HepG2 (cell line): ENCODE measurements around the gene RANBP3. TPM values are rescaled to one million over a fixed set of nuclear protein-coding genes. Genes with fewer than 3 reads are reported as not detected.

ENCODE experiments used
- BORCS8-MEF2B ChIP-seq: sonication (generic); formaldehyde crosslinking; IDR thresholded peaks from 2 replicates; pipeline ENCODE4 v1.8.0; 2022; ENCODE audit warnings: mild to moderate bottlenecking, missing genetic modification reagents
- CBX2 ChIP-seq, 2 experiments: fragments of 200-600 bp in 1 of 2; sonication (generic); formaldehyde crosslinking in 1 of 2; IDR thresholded peaks; 2 replicates each; pipeline versions ENCODE4 v1.7.0 to v1.8.1; 2018 to 2022; ENCODE audit warnings: low read depth in 2 of 2, low read length in 1 of 2, mild to moderate bottlenecking in 1 of 2, missing genetic modification reagents in 1 of 2
- ESRRA ChIP-seq: sonication (generic); formaldehyde crosslinking; IDR thresholded peaks from 2 replicates; pipeline ENCODE4 v1.5.1; 2020; ENCODE audit warnings: mild to moderate bottlenecking, low read depth, missing genetic modification reagents
- FOXC1 ChIP-seq: sonication (generic); formaldehyde crosslinking; IDR thresholded peaks from 2 replicates; pipeline ENCODE4 v1.8.0; 2022; ENCODE audit warnings: mild to moderate bottlenecking, missing genetic modification reagents, borderline replicate concordance
- GABPB1 ChIP-seq: IDR thresholded peaks from 2 replicates; pipeline ENCODE4 v1.6.1; 2016; ENCODE audit warnings: mild to moderate bottlenecking, missing genetic modification reagents, moderate library complexity, missing compliant biosample characterization
- GPN1 ChIP-seq: sonication (generic); formaldehyde crosslinking; IDR thresholded peaks from 2 replicates; pipeline ENCODE4 v1.5.1; 2020; ENCODE audit warnings: missing genetic modification reagents, borderline replicate concordance
- HIVEP1 ChIP-seq: sonication (generic); formaldehyde crosslinking; IDR thresholded peaks from 2 replicates; pipeline ENCODE4 v1.4.0; 2020; ENCODE audit warnings: mild to moderate bottlenecking, missing genetic modification reagents
- HNRNPL ChIP-seq: fragments of 200-400 bp; formaldehyde crosslinking; IDR thresholded peaks from 2 replicates; pipeline ENCODE4 v1.6.1; 2017; ENCODE audit warnings: mild to moderate bottlenecking, low read depth, low read length
- ISL2 ChIP-seq: sonication (generic); formaldehyde crosslinking; IDR thresholded peaks from 2 replicates; pipeline ENCODE4 v1.5.0; 2020; ENCODE audit warnings: missing genetic modification reagents
- KDM5A ChIP-seq: fragments of 200-600 bp; sonication (generic); IDR thresholded peaks from 2 replicates; pipeline ENCODE4 v1.7.0; 2018; ENCODE audit warnings: antibody characterized with exemption, mild to moderate bottlenecking, low read length, borderline replicate concordance
- RELA ChIP-seq: sonication (generic); formaldehyde crosslinking; IDR thresholded peaks from 2 replicates; pipeline ENCODE4 v1.4.0; 2020; ENCODE audit warnings: missing genetic modification reagents
- TCF12 ChIP-seq, 2 experiments: fragments of 450-650 bp in 1 of 2; sonication (generic) in 1 of 2; formaldehyde crosslinking in 1 of 2; IDR thresholded peaks; 2 replicates each; pipeline versions ENCODE4 v1.6.1 to v1.8.0; 2017 to 2022; ENCODE audit warnings: antibody characterized with exemption in 1 of 2, mild to moderate bottlenecking in 1 of 2, missing genetic modification reagents in 1 of 2, moderate library complexity in 1 of 2
- TOE1 ChIP-seq: sonication (generic); formaldehyde crosslinking; IDR thresholded peaks from 2 replicates; pipeline ENCODE4 v1.4.0; 2020; ENCODE audit warnings: mild to moderate bottlenecking, missing genetic modification reagents
- ZNF431 ChIP-seq: sonication (generic); formaldehyde crosslinking; IDR thresholded peaks from 2 replicates; pipeline ENCODE4 v1.9.0; 2022; ENCODE audit warnings: missing genetic modification reagents, low read depth, mild to moderate bottlenecking, borderline replicate concordance
- ZNF547 ChIP-seq: sonication (generic); formaldehyde crosslinking; IDR thresholded peaks from 2 replicates; pipeline ENCODE4 v1.5.1; 2020; ENCODE audit warnings: mild to moderate bottlenecking, missing genetic modification reagents
- ZNF672 ChIP-seq: sonication (generic); formaldehyde crosslinking; IDR thresholded peaks from 2 replicates; pipeline ENCODE4 v1.8.1; 2022; ENCODE audit warnings: missing genetic modification reagents
- polyA plus RNA-seq, 8 experiments: library from polyadenylated mRNA; depleted of rRNA in 3 of 8; stranded (reverse) in 7 of 8; unstranded in 1 of 8; fragments of >200 nt; fragmentation: Illumina TruSeq in 4 of 8; extraction: Trizol in 4 of 8; gene quantifications; 2 replicates each; pipeline versions ENCODE4 v1.2.1 to v1.2.3, GENCODE V29; 2011 to 2016; ENCODE audit warnings: low read depth in 4 of 8, missing spikeins in 1 of 8, mixed read lengths in 1 of 8; ENCODE audit not compliant: insufficient read depth in 1 of 8
- total RNA-seq, 5 experiments: library from RNA; depleted of rRNA; stranded (reverse); fragments of >200 nt; fragmentation: Illumina TruSeq; extraction: Trizol; gene quantifications; 2 replicates each; pipeline ENCODE4 v1.2.3, GENCODE V29; 2016; ENCODE audit warnings: low read depth in 1 of 5
- TF ChIP-seq, protein P1 (sequence below): sonication (generic); IDR thresholded peaks from 2 replicates; pipeline ENCODE4 v1.6.1; 2016; ENCODE audit warnings: low read depth, borderline replicate concordance
- TF ChIP-seq, protein P2 (sequence below): sonication (generic); formaldehyde crosslinking; IDR thresholded peaks from 2 replicates; pipeline ENCODE4 v1.4.0; 2020; ENCODE audit warnings: missing genetic modification reagents, mild to moderate bottlenecking, borderline replicate concordance
- TF ChIP-seq, protein P3 (sequence below): sonication (generic); formaldehyde crosslinking; IDR thresholded peaks from 2 replicates; pipeline ENCODE4 v1.8.1; 2023; ENCODE audit warnings: mild to moderate bottlenecking, missing genetic modification reagents
- TF ChIP-seq, protein P4 (sequence below): sonication (generic); formaldehyde crosslinking; IDR thresholded peaks from 2 replicates; pipeline ENCODE4 v1.8.0; 2022; ENCODE audit warnings: mild to moderate bottlenecking, missing genetic modification reagents, borderline replicate concordance
- TF ChIP-seq, protein P5 (sequence below): sonication (generic); formaldehyde crosslinking; IDR thresholded peaks from 2 replicates; pipeline ENCODE4 v1.5.0; 2020; ENCODE audit warnings: mild to moderate bottlenecking, low read depth, missing genetic modification reagents, borderline replicate concordance

Gene RANBP3
- total and polyA plus RNA-seq, 2 of the 13 experiments (the other 11 are each of a cell fraction or from before 2014, with no cell fraction given) = 39.5 to 149 TPM

DNA sequence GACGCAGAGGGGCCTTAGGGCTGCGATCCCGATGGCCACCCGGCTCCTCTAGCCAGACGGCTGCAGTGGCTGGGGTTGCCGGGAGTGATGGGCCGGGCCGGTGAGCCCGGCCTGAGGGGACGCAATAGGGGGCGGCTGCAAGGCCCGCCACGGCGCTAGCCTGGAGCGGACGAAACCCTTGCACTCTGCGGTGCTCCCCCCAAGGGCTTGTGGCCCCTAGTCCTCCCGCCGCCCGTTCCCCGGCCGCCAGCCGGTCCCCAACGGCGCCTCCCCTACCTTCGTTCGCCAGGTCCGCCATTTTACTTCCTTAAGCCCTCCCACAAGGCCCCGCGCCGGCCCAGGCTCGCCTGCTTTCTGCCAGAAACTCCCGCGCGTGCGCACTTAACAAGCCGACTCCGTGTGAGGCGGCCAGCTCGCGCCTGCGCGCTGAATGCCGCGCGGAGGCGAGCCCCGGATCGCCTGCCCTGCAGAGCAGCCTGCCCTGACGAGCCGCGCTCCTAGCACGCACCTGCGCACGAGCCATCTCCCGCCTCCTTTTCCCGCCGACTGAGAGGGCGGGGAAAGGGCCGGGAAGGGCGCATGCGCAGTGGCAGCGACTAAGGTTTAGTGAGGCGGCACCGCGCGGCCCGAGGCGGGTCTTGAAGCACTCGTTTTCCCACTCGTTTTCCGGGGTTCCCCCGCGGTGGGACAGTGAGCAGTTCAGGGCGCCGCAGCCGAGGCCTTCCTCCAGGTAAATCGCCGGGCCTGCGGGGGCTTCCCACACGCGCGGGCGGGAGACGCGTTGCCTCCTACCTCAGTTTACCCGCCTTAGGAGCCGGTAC is at the start of gene RANBP3 (continued):
- TF ChIP-seq, protein P1, sequence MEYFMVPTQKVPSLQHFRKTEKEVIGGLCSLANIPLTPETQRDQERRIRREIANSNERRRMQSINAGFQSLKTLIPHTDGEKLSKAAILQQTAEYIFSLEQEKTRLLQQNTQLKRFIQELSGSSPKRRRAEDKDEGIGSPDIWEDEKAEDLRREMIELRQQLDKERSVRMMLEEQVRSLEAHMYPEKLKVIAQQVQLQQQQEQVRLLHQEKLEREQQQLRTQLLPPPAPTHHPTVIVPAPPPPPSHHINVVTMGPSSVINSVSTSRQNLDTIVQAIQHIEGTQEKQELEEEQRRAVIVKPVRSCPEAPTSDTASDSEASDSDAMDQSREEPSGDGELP = peak; percentile 7; the same call in 1 of the 2 replicates
- peak; percentile 91 for TF ChIP-seq ISL2 (CRISPR knock-in tag)
- no peak for TF ChIP-seq TCF12 (IDR thresholded peaks at IDR 0.05)
- TF ChIP-seq TCF12 (CRISPR knock-in tag; IDR thresholded peaks at IDR 0.05) = peak; percentile 91; the same call in 1 of the 2 replicates
- TF ChIP-seq GPN1 = peak; percentile 97
- peak; percentile 99 for TF ChIP-seq HIVEP1 (CRISPR knock-in tag)
- TF ChIP-seq CBX2 (IDR thresholded peaks at IDR 0.05; ENCODE audit: low read depth, low read length) = no peak
- peak; percentile 95; the same call in 1 of the 2 replicates for TF ChIP-seq CBX2 (CRISPR knock-in tag; IDR thresholded peaks at IDR 0.05; ENCODE audit: low read depth)
- peak; percentile 100 for TF ChIP-seq ZNF431 (CRISPR knock-in tag)
- TF ChIP-seq, protein P2, sequence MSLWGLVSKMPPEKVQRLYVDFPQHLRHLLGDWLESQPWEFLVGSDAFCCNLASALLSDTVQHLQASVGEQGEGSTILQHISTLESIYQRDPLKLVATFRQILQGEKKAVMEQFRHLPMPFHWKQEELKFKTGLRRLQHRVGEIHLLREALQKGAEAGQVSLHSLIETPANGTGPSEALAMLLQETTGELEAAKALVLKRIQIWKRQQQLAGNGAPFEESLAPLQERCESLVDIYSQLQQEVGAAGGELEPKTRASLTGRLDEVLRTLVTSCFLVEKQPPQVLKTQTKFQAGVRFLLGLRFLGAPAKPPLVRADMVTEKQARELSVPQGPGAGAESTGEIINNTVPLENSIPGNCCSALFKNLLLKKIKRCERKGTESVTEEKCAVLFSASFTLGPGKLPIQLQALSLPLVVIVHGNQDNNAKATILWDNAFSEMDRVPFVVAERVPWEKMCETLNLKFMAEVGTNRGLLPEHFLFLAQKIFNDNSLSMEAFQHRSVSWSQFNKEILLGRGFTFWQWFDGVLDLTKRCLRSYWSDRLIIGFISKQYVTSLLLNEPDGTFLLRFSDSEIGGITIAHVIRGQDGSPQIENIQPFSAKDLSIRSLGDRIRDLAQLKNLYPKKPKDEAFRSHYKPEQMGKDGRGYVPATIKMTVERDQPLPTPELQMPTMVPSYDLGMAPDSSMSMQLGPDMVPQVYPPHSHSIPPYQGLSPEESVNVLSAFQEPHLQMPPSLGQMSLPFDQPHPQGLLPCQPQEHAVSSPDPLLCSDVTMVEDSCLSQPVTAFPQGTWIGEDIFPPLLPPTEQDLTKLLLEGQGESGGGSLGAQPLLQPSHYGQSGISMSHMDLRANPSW (CRISPR knock-in tag) = peak; percentile 100
- peak; percentile 100 for TF ChIP-seq TOE1 (CRISPR knock-in tag)
- TF ChIP-seq, protein P3, sequence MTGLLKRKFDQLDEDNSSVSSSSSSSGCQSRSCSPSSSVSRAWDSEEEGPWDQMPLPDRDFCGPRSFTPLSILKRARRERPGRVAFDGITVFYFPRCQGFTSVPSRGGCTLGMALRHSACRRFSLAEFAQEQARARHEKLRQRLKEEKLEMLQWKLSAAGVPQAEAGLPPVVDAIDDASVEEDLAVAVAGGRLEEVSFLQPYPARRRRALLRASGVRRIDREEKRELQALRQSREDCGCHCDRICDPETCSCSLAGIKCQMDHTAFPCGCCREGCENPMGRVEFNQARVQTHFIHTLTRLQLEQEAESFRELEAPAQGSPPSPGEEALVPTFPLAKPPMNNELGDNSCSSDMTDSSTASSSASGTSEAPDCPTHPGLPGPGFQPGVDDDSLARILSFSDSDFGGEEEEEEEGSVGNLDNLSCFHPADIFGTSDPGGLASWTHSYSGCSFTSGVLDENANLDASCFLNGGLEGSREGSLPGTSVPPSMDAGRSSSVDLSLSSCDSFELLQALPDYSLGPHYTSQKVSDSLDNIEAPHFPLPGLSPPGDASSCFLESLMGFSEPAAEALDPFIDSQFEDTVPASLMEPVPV = peak; percentile 100
- TF ChIP-seq ZNF672 (CRISPR knock-in tag) = peak; percentile 98
- TF ChIP-seq, protein P4, sequence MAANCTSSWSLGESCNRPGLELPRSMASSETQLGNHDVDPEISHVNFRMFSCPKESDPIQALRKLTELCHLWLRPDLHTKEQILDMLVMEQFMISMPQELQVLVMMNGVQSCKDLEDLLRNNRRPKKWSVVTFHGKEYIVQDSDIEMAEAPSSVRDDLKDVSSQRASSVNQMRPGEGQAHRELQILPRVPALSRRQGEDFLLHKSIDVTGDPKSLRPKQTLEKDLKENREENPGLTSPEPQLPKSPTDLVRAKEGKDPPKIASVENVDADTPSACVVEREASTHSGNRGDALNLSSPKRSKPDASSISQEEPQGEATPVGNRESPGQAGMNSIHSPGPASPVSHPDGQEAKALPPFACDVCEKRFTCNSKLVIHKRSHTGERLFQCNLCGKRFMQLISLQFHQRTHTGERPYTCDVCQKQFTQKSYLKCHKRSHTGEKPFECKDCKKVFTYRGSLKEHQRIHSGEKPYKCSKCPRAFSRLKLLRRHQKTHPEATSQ = peak; percentile 100
- TF ChIP-seq ESRRA (CRISPR knock-in tag) = peak; percentile 97
- peak; percentile 100 for TF ChIP-seq ZNF547 (CRISPR knock-in tag)
- no peak for TF ChIP-seq HNRNPL
- peak; percentile 90 for TF ChIP-seq KDM5A
- peak; percentile 100 for TF ChIP-seq FOXC1 (CRISPR knock-in tag)
- TF ChIP-seq GABPB1 (CRISPR knock-in tag) = peak; percentile 77
- 0 out of 2 replicates have a peak, but pooled peaks have one; percentile 82 for TF ChIP-seq RELA
- peak; percentile 100 for TF ChIP-seq BORCS8-MEF2B (CRISPR knock-in tag)
- TF ChIP-seq, protein P5, sequence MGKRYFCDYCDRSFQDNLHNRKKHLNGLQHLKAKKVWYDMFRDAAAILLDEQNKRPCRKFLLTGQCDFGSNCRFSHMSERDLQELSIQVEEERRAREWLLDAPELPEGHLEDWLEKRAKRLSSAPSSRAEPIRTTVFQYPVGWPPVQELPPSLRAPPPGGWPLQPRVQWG = peak; percentile 98
